CD14-positive monocyte (primary cell): ENCODE results near the gene RO60. TPM values are rescaled to one million over a fixed set of nuclear protein-coding genes. Genes with fewer than 3 reads are reported as not detected.

ENCODE experiments used
- DNase-seq, 3 donors: peaks; one replicate each; pipeline ENCODE4 v3.0.0-alpha.2; 2011 to 2022
- H2AFZ ChIP-seq: 2 replicates; pipeline ENCODE4 v1.6.0; 2012; ENCODE audit warnings: mild to moderate bottlenecking, low read depth, low read length, inconsistent platforms; ENCODE audit not compliant: insufficient read depth, poor library complexity, severe bottlenecking
- H3K27ac ChIP-seq, 2 donors: 1 replicate in 1 of 2; 2 replicates in 1 of 2; pipeline ENCODE4 v1.5.1; 2012 to 2013; ENCODE audit warnings: low read length in 2 of 2, control low read depth in 1 of 2, inconsistent platforms in 1 of 2, low read depth in 1 of 2, mild to moderate bottlenecking in 1 of 2
- H3K27me3 ChIP-seq, 2 donors: one replicate each; pipeline versions ENCODE4 v1.6.0 to v1.6.1; 2011 to 2013; ENCODE audit warnings: low read length in 2 of 2; ENCODE audit not compliant: control insufficient read depth in 2 of 2, insufficient read depth in 2 of 2
- H3K36me3 ChIP-seq, 2 donors: replicated peaks in 1 of 2; 1 replicate in 1 of 2; 2 replicates in 1 of 2; pipeline versions ENCODE4 v1.5.1 to v1.6.1; 2012 to 2013; ENCODE audit warnings: low read length in 2 of 2, control low read depth in 1 of 2, inconsistent platforms in 1 of 2, mild to moderate bottlenecking in 1 of 2; ENCODE audit not compliant: insufficient read depth in 2 of 2, control insufficient read depth in 1 of 2
- H3K4me1 ChIP-seq, 2 donors: 1 replicate in 1 of 2; 2 replicates in 1 of 2; pipeline versions ENCODE4 v1.5.1 to v1.6.1; 2012 to 2013; ENCODE audit warnings: low read length in 2 of 2, control low read depth in 1 of 2, inconsistent platforms in 1 of 2, mild to moderate bottlenecking in 1 of 2, moderate library complexity in 1 of 2; ENCODE audit not compliant: insufficient read depth in 2 of 2, control insufficient read depth in 1 of 2
- H3K4me2 ChIP-seq: replicated peaks from 2 replicates; pipeline ENCODE3; 2012; ENCODE audit warnings: low read length, moderate library complexity, mild to moderate bottlenecking; ENCODE audit not compliant: poor library complexity, severe bottlenecking; ENCODE audit errors: extremely low read depth
- H3K4me3 ChIP-seq, 3 experiments: fragments of 200-600 bp in 1 of 3; sonication (generic) in 1 of 3; replicated peaks in 1 of 3; 1 replicate in 2 of 3; 2 replicates in 1 of 3; pipeline ENCODE4 v1.5.1; 2011 to 2013; ENCODE audit warnings: low read length in 3 of 3, mild to moderate bottlenecking in 3 of 3, control low read depth in 2 of 3, low read depth in 2 of 3, inconsistent platforms in 1 of 3, moderate library complexity in 1 of 3
- H3K79me2 ChIP-seq: 2 replicates; pipeline ENCODE4 v1.6.0; 2012; ENCODE audit warnings: mild to moderate bottlenecking, control low read depth, inconsistent platforms, low read length, moderate library complexity; ENCODE audit not compliant: insufficient read depth
- H3K9ac ChIP-seq: 2 replicates; pipeline ENCODE4 v1.6.0; 2017; ENCODE audit warnings: low read length, mild to moderate bottlenecking; ENCODE audit not compliant: insufficient read depth, poor library complexity, severe bottlenecking
- H3K9me3 ChIP-seq, 2 donors: replicated peaks in 1 of 2; 1 replicate in 1 of 2; 2 replicates in 1 of 2; pipeline versions ENCODE4 v1.5.1 to v1.6.1; 2012 to 2013; ENCODE audit warnings: low read length in 2 of 2, control low read depth in 1 of 2; ENCODE audit not compliant: control insufficient read depth in 1 of 2, insufficient read depth in 1 of 2
- H4K20me1 ChIP-seq: 2 replicates; pipeline ENCODE4 v1.6.0; 2012; ENCODE audit warnings: mild to moderate bottlenecking, low read length, control low read depth, moderate library complexity; ENCODE audit not compliant: insufficient read depth
- H3K27ac Mint-ChIP-seq, 7 donors: one replicate each; pipeline ENCODE4 v1.8.0; 2020; ENCODE audit warnings: mild to moderate bottlenecking in 7 of 7, mixed read lengths in 7 of 7, moderate library complexity in 6 of 7, inconsistent platforms in 2 of 7
- H3K27me3 Mint-ChIP-seq, 3 donors: one replicate each; pipeline ENCODE4 v1.8.0; 2021 to 2022; ENCODE audit warnings: low read depth in 3 of 3, mild to moderate bottlenecking in 3 of 3, mixed read lengths in 3 of 3, moderate library complexity in 3 of 3, inconsistent platforms in 1 of 3
- H3K36me3 Mint-ChIP-seq, 2 donors: one replicate each; pipeline ENCODE4 v1.8.0; 2020; ENCODE audit warnings: mixed read lengths in 2 of 2, inconsistent platforms in 1 of 2, mild to moderate bottlenecking in 1 of 2
- H3K4me1 Mint-ChIP-seq: one replicate; pipeline ENCODE4 v1.8.0; 2020; ENCODE audit warnings: mild to moderate bottlenecking, mixed read lengths
- H3K4me3 Mint-ChIP-seq, 2 donors: one replicate each; pipeline ENCODE4 v1.8.0; 2020; ENCODE audit warnings: mild to moderate bottlenecking in 2 of 2, mixed read lengths in 2 of 2, moderate library complexity in 1 of 2
- H3K9me3 Mint-ChIP-seq, 7 donors: one replicate each; pipeline ENCODE4 v1.8.0; 2020 to 2022; ENCODE audit warnings: mixed read lengths in 7 of 7, mild to moderate bottlenecking in 6 of 7, moderate library complexity in 6 of 7, inconsistent platforms in 2 of 7
- CTCF ChIP-seq: fragments of 200-600 bp; IDR thresholded peaks from one replicate; pipeline ENCODE4 v1.8.0; 2022; ENCODE audit warnings: antibody characterized with exemption, mild to moderate bottlenecking
- WGBS: methylation state at CpG from one replicate; pipeline ENCODE4 v1.1.5; 2013; ENCODE audit warnings: missing lambda C conversion rate; ENCODE audit not compliant: insufficient coverage; 5-methylcytosine and 5-hydroxymethylcytosine counted together
- intact Hi-C, 2 donors: fragments of 100-400 bp; cut with micrococcal nuclease; formaldehyde crosslinking; loops; one replicate each; pipeline versions ENCODE4 v1.15.0 to v1.15.1; 2023
- polyA plus RNA-seq, 3 donors: library from polyadenylated mRNA; depleted of rRNA in 1 of 3; unstranded in 2 of 3; stranded (reverse) in 1 of 3; fragments of 300-500 nt in 2 of 3; fragments of >200 nt in 1 of 3; fragmentation: Illumina TruSeq in 2 of 3; gene quantifications; 1 replicate in 2 of 3; 2 replicates in 1 of 3; pipeline ENCODE4 v1.2.3, GENCODE V29; 2012 to 2021

Gene RO60
- polyA plus RNA-seq, 3 donors = 13.2 to 67.9 (median 58.1) TPM

DNA sequence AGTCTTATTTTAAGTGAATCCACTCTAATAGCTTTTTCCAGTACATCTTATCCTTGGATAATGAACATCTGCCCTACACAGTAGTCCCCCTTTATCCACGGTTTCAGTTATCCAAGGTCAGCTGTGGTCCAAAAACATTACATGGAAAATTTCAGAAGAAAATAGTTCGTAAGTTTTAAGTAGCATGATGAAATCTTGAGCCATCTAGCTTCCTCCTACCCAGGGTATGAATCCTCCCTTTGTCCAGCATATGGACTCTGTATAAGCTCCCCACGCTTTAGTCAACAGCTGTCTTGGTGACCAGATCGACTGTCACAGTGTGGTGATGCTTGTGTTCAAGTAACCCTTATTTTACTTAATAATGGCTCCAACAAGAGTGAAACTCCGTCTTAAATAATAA is 43.2 kb downstream of the RO60 start:
- no peak for TF ChIP-seq CTCF
- peaks cover 23% of the 10 kb centered on the region for H3K4me1 Mint-ChIP-seq
- no peak overlapping the region for H3K9ac ChIP-seq
- H3K27me3 ChIP-seq = no peaks in the 10 kb centered on the region
- H3K4me1 ChIP-seq = peaks cover 14 to 21% of the 10 kb centered on the region in 2 donors
- H3K9me3 Mint-ChIP-seq = no peaks in the 10 kb centered on the region
- no peak overlapping the region for H3K4me2 ChIP-seq
- H3K36me3 ChIP-seq = peaks cover 29 to 38% of the 10 kb centered on the region in 2 donors
- no peak overlapping the region for H3K4me3 Mint-ChIP-seq
- H3K27ac Mint-ChIP-seq = no peak overlapping the region
- peaks cover 35% of the 10 kb centered on the region for H3K79me2 ChIP-seq
- H3K9me3 ChIP-seq = no peaks in the 10 kb centered on the region
- no peaks in the 10 kb centered on the region for H3K27me3 Mint-ChIP-seq
- no peak overlapping the region for H3K4me3 ChIP-seq
- H3K27ac ChIP-seq = no peak overlapping the region
- WGBS = no CpG with 5 or more reads among the region's 5 CpGs
- intact Hi-C loops = loop anchor here in 1 of 2 donors (10.0 kb wide), 1 partner anchor 48 kb away; the partner anchor contains the start of genes RO60 and UCHL5
- peaks cover 28 to 31% of the 10 kb centered on the region in 2 donors for H3K36me3 Mint-ChIP-seq
- H4K20me1 ChIP-seq = peaks cover 25% of the 10 kb centered on the region
- no peak for DNase-seq
- H2AFZ ChIP-seq = no peak overlapping the region

DNA sequence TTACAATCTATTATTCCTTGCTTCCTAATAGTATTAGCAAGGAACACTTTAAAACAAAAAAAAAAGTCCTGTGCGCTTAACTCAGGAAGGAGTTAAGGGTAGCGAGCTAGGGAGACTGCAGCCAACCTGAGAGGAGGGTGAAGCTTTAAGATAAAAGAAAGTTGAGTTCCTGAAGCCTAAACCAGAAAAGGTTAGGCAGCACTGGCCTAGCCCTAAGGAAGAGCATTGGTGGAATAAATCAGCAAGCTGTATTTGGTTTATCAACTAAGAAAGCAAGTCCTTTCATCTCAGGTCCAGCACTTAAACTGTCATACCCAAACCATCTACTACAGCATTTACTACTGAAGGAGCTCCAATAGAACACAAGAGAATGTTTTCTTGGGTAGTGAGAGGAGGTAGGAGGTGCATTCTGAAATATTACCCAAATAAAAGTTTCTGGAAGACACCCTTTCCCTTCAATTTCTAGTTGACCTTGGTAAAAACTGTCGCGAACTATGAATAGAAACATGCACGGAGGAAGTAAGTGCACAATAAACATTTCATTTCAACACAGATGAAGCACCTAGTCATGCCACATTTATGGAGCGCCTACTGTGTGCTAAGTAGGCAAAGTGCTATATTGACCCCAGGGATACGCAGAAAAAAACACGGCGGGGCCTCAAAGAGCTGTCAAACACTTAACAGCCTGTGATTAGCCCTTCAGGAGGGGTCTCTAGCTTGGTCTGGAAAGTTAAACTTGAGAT is 44.5 kb downstream of the RO60 start:
- peak overlapping the region; percentile 90 for H2AFZ ChIP-seq
- WGBS = 33% methylated on average over 5 of the region's 9 CpGs
- peak overlapping the region; percentile 88 for H3K9ac ChIP-seq
- intact Hi-C loops = loop anchor here in 1 of 2 donors (10.0 kb wide), 1 partner anchor 49 kb away; the partner anchor contains the start of genes RO60 and UCHL5
- peaks cover 25% of the 10 kb centered on the region for H4K20me1 ChIP-seq
- H3K79me2 ChIP-seq = peaks cover 35% of the 10 kb centered on the region
- peaks cover 20 to 21% of the 10 kb centered on the region in 2 donors for H3K36me3 Mint-ChIP-seq
- H3K27me3 Mint-ChIP-seq = peaks cover 0 to 3% (median 1%) of the 10 kb centered on the region in 3 donors
- peak overlapping the region; percentile 87 for H3K4me2 ChIP-seq
- no peaks in the 10 kb centered on the region for H3K9me3 ChIP-seq
- peaks cover 14 to 21% of the 10 kb centered on the region in 2 donors for H3K4me1 ChIP-seq
- H3K27ac ChIP-seq = peak overlapping the region; percentile 66 to 90
- peaks cover 23% of the 10 kb centered on the region for H3K4me1 Mint-ChIP-seq
- peak in 1 of 3 donors; percentile 6 for DNase-seq
- H3K4me3 ChIP-seq = peak overlapping the region; percentile 63 to 97 (median 96)
- peak overlapping the region; percentile 88 to 95 for H3K4me3 Mint-ChIP-seq
- peaks cover 18 to 25% of the 10 kb centered on the region in 2 donors for H3K36me3 ChIP-seq
- H3K9me3 Mint-ChIP-seq = no peaks in the 10 kb centered on the region
- TF ChIP-seq CTCF = no peak
- peak overlapping the region; percentile 90 to 95 (median 93) for H3K27ac Mint-ChIP-seq
- no peaks in the 10 kb centered on the region for H3K27me3 ChIP-seq
